Measurements from ENCODE around the gene PRADC1.

GRCh38 chr2:73258186-73258912 lies 25.3 kb upstream of the PRADC1 start:
- no peak for TF ChIP-seq POLR2A (IDR thresholded peaks at IDR 0.05; ENCODE audit: borderline replicate concordance, extremely low read depth, insufficient read depth, insufficient read length)
- TF ChIP-seq RAD21 (IDR thresholded peaks at IDR 0.05; ENCODE audit: low read depth): no peak
- TF ChIP-seq, protein P1, sequence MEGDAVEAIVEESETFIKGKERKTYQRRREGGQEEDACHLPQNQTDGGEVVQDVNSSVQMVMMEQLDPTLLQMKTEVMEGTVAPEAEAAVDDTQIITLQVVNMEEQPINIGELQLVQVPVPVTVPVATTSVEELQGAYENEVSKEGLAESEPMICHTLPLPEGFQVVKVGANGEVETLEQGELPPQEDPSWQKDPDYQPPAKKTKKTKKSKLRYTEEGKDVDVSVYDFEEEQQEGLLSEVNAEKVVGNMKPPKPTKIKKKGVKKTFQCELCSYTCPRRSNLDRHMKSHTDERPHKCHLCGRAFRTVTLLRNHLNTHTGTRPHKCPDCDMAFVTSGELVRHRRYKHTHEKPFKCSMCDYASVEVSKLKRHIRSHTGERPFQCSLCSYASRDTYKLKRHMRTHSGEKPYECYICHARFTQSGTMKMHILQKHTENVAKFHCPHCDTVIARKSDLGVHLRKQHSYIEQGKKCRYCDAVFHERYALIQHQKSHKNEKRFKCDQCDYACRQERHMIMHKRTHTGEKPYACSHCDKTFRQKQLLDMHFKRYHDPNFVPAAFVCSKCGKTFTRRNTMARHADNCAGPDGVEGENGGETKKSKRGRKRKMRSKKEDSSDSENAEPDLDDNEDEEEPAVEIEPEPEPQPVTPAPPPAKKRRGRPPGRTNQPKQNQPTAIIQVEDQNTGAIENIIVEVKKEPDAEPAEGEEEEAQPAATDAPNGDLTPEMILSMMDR (IDR thresholded peaks at IDR 0.05 in 2 of 3, conservative IDR thresholded peaks at IDR 0.05 in 1 of 3; ENCODE audit: borderline replicate concordance in 1 of 3, insufficient read depth in 1 of 3, low read depth in 2 of 3, low read length in 2 of 3): no peak
- TF ChIP-seq SP1 (IDR thresholded peaks at IDR 0.05; ENCODE audit: low read depth): no peak
- TF ChIP-seq, protein P2, sequence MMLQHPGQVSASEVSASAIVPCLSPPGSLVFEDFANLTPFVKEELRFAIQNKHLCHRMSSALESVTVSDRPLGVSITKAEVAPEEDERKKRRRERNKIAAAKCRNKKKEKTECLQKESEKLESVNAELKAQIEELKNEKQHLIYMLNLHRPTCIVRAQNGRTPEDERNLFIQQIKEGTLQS (IDR thresholded peaks at IDR 0.05): no peak
- TF ChIP-seq POLR2AphosphoS5 (IDR thresholded peaks at IDR 0.05; ENCODE audit: low read depth, low read length): no peak
- no peak for TF ChIP-seq SRF (IDR thresholded peaks at IDR 0.05; ENCODE audit: low read depth)
- TF ChIP-seq REST (IDR thresholded peaks at IDR 0.05; ENCODE audit: low read depth): no peak
- TF ChIP-seq EGR1 (IDR thresholded peaks at IDR 0.05; ENCODE audit: low read depth): no peak
- no peak for TF ChIP-seq CEBPB (IDR thresholded peaks at IDR 0.05; ENCODE audit: low read depth)
- TF ChIP-seq FOSL1 (IDR thresholded peaks at IDR 0.05; ENCODE audit: low read depth): no peak
- no peak for TF ChIP-seq ELF1 (IDR thresholded peaks at IDR 0.05; ENCODE audit: borderline replicate concordance, low read depth)

Measured in HCT116 (cell line).